SU-DHL-6 (cell line): Measurements from ENCODE around the gene WWOX.

Experiments used
- EZH2phosphoT487 ChIP-seq: fragments of 200-600 bp; sonication (generic), shearing (Covaris generic); conservative IDR thresholded peaks from 2 replicates; pipeline ENCODE4 v1.6.1; 2018; ENCODE audit warnings: mild to moderate bottlenecking, antibody characterized with exemption, low read length, moderate library complexity, mixed read lengths
- TF ChIP-seq, protein P1 (sequence below): fragments of 200-600 bp; sonication (generic); IDR thresholded peaks from one replicate; pipeline ENCODE4 v1.5.1; 2017; ENCODE audit warnings: antibody characterized with exemption, mild to moderate bottlenecking, low read length, moderate library complexity; ENCODE audit not compliant: insufficient read depth, poor library complexity, severe bottlenecking

DNA sequence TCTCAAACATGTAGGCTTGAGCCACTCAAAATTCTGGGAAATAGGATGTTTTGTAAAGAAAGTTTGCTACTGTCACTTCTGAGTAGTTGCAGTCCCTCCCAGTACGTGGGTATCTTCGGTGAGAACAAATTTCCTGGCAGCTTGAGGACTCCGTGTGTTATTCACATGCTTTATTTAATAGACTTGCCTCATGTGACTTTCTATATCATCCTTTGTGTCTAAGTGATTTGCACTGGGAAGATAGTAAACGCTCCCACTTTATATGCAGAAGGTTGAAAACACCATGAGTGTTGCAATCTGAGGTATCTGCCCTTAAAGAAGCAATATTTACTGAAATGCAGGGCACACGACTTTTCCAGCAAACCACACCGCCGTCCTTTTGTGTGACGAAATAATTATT is 857.4 kb downstream of the WWOX start:
- TF ChIP-seq, protein P1, sequence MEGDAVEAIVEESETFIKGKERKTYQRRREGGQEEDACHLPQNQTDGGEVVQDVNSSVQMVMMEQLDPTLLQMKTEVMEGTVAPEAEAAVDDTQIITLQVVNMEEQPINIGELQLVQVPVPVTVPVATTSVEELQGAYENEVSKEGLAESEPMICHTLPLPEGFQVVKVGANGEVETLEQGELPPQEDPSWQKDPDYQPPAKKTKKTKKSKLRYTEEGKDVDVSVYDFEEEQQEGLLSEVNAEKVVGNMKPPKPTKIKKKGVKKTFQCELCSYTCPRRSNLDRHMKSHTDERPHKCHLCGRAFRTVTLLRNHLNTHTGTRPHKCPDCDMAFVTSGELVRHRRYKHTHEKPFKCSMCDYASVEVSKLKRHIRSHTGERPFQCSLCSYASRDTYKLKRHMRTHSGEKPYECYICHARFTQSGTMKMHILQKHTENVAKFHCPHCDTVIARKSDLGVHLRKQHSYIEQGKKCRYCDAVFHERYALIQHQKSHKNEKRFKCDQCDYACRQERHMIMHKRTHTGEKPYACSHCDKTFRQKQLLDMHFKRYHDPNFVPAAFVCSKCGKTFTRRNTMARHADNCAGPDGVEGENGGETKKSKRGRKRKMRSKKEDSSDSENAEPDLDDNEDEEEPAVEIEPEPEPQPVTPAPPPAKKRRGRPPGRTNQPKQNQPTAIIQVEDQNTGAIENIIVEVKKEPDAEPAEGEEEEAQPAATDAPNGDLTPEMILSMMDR: no peak
- TF ChIP-seq EZH2phosphoT487: no peak
